GM18508 (cell line): Measurements from ENCODE around the gene SPEF2.

Experiments used
- ATAC-seq: cut with Tn5 transposase; IDR thresholded peaks from one replicate; pipeline ENCODE4 v1.9.1; 2021; ENCODE audit warnings: moderate number of reproducible peaks; ENCODE audit not compliant: insufficient read depth, unreplicated experiment

Gene SPEF2

DNA sequence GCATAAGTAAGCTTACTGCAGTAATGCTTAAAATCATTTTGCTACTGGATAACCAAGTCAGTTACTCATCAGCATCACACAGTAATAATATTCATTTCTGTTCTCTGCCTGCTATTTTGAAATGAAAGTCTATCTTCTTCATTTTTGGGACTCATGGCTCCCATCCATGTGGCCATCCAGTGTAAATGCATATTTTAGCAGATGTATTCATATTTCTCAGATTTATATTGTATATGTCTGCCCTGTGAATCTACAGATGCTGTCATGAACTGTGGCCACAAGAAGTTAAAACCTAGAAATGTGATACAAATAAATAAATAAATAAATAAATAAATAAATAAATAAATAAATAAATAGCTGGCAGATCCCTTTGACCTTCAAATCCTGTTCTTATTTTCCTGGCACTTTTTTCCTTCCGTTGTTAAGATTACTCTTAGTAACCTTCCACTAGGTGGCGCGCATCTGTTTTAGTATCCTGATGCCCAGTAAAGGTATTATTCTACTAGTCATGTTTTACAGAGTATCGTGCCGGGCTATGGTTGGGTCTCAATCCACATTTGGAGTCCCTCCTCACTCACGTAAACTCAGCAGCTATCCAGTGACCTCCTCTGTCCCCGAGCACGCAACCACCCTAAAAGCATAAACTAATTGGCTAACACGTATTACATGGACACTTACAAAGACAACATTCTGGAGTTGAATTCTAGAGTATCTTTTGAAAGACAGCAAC lies 159.9 kb downstream of the SPEF2 start:
- ATAC-seq: no peak

DNA sequence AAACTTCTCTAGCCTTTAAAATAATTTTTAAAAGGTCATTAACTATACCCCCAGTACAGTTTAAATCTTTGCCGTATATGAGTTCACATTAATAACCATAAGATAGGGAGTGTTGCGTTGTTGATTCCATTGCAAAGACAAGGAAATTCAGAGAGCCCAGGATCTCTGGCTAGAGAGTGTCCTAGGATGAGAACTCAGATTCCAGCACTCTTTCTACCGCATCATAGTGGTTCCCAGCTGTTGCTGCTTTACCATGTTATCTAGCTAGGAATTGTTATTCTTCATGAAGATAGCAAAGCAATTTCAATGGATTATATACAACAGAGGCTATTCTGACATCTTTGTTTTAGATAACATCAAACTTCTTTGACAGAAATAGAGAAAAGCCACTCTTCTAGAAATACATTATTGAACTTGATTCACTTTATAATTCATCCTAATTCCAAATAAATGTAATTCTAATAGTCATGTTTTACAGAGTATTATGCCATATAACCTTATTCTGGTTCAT lies 160.7 kb downstream of the SPEF2 start:
- ATAC-seq: no peak

DNA sequence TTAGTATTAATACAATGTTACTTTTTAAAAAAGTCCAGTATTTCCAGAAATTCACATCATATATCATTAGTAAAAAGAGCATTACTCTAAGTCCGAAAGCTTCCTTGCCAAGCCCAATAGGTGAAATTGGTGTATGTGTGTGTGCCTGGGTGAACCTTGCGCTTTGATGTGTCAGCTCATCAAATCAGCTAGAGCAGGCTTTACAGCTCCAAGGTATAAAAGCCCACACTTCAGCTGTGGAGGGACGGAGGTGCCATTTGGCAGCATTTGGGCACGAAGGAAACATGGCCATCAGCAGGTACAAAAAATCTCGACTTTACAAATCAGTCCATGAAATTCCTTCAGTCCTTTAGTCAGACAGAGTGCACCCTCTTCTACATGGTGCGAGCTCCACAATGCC lies 162.6 kb downstream of the SPEF2 start:
- ATAC-seq: no peak

DNA sequence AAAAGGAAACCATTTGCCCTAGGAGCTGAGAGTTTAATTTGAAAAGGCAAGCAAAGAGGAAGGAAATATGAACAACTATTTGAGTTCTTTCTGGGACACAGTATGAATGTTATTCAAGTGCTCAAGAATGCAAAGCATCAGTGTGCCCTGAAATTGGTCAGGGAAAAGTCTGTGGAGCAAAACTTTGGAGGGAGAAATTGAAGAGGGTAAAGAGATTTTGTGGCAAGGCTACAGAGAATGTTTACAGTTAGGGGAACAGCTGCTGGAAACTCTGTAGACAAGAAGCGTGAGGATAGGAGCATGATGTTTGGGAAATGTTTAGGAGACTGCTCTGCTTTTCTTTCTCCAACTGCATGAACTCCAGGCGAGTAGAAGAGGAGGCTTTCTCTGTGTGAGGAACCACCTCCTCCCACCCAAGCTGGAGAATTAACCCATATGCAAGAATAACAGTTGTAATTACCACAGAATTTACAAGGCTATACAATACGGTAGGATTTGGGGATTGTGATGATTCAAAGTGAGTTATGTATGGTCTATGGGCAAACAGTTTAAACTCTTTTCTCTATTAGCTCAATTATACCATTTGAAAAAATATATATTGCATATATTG lies 163.6 kb downstream of the SPEF2 start:
- ATAC-seq: no peak

DNA sequence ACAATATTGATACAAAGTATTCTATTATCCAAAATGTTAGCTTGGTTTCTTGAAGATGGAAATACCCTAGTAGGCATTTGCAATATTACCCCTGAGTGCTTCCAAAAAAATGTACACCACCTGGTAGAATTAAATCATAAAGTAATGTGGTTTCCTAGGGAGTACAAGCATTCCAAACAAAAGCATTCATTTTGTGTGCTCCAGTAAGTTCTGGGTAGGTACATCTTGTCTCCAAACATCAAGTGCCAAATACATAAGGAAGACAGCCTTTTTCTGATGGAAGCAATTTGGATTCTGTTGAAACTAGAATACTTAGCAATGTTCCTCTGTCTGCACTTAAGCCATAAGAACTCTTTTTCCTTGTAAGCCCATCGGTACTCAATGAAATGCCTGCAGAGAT lies 165.9 kb downstream of the SPEF2 start:
- no peak for ATAC-seq

DNA sequence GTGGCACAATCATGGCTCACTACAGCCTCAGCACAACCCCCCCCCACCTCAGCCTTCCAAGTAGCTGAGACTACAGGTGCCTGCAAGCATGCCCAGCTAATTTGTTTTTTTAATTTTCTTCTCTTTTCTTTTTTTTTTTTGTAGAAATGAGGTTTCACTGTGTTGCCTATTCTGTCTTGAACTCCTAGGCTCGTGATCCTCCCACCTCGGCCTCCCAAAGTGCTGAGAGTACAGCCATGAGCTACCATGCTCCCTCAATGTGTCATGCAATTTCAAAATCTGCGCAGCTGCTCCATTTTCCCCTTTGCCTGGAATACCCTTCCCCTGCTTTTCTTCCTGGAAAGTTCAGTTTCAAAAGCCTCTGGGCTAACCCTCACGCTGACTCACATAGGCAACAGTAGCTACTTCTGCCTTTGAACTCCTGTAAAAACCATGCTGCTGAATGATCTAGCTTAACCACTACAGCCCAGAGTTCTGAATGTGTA lies 168.0 kb downstream of the SPEF2 start:
- ATAC-seq: no peak

DNA sequence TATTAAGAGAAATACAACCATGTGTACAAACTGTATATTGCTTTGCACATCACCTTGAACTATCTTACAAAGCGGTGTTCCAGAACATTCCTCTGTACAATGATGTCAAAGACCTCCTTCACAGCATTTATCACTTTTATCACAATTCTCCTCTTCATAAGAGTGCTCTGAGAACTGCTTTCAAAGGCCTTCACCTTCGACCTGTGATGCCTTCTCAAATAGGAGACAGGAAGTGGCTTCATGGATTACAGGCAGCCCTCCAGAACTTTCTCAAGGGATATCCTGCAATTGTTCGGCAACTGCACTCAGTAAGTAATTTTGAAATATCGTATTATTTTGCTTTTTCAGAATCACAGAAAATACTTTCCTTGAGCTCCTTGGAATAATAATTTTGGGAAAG lies 171.1 kb downstream of the SPEF2 start:
- ATAC-seq: no peak

DNA sequence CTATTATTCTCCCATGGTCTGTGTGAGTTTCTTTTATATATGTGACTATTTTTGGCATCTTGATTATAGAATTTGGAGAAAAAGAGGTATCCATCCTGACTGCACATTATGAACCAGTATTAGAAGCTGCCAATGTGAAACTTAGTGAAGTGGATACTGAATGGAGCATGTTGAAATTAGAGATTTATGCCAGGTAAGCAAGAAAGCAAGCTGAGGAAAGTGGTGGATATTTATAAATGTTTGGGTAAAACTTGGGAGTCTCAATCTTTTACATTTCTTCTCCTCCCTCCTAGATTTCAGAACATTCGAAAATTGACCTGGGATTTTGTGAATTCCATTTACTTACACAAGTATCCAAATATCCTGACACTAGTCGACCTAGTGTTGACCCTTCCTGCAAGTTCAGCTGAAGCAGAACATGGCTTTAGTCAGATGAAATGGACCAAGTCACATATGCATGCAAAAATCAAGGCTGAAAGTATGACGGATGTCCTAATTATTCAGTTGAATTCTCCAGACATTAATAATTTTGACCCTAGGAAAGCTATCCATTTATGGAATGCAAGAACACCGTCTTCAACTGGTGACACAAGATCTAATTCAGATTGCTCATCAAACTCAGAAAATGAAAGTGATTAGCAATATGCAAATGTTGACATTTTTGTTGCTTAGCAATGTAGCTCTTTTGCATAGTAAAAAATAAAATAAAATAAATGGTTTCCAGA lies 172.2 kb downstream of the SPEF2 start:
- no peak for ATAC-seq

DNA sequence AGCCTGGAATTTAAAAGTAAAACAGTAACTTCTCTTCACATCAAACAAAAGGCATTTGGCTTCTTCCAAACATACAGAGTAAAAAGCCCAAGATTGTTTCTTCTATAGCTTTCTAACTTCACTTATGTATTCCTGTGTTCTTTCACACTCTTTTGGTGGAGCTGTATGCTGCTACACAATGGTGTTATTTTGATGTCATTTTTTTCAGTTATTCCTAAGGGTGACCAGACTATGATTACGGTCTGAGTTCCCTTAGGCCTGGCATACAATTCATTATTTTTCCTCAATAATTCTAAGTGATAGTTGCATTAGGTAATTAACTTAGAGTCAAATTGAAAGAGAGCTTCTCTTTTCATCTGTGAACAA lies 172.8 kb downstream of the SPEF2 start:
- ATAC-seq: no peak

DNA sequence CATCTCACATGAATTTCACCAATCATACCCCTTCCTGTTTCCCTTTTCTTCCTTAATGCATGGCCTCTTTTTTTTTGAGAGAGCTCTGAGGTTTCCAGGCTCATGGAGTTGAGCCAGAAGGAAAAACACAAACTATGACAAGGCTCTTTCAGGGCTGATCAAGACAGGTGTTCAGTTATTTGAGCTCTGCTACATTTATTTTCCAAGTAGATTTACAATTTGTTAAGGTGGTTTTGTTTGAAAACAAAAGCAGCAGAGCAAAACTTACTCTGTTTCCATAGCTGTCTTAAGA lies 176.6 kb downstream of the SPEF2 start:
- no peak for ATAC-seq

DNA sequence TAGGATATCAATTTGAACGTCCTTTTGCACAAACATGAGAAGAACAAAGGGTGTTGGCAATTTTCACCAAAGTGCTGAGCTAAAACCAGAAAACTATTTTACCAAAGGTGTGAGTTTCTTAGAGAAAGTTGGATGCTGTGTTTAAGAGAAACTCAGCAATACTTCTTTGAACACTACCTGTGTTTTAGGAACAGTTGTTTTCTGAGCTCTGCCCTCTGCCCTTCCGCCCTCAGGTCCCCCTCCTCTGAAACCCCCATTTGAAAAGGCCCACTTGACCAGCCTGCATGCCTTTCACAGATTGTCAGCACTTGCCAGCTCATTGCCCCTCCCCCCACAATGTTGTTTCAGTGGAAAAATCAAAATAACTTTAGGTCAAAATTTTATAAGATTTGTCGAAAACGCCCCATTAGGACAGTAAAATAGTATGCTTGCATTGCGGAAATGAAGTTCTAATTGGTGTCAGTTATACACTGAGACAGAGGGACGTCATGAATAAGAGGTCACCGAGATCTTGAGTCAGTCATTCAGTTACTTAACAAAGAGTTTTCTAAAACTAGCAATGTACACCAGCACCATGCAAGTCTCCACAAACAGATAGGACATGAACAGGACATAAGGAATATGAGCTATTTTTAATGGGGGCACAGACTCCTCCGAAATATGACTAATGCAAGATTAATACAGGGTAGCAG lies 177.2 kb downstream of the SPEF2 start:
- no peak for ATAC-seq

DNA sequence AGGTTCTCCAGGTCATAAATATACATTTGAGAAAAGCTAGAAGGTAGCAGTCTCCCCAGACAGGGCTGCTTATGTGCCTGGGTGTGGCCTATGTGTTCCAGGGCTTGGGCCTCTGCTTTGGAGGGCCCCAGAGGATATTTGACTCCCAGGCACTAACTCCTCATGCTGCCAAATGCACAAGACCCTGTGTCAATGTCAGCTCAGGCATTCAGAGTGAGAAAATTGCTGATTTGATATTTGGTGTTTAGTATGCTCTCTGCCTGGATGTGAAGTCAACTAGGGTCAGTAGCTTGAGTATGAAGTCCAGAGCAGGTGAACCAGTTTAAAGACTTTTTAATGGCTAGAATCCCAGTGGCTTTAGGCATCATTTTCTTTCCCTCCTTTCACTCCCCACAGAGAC lies 181.5 kb downstream of the SPEF2 start:
- ATAC-seq: no peak

DNA sequence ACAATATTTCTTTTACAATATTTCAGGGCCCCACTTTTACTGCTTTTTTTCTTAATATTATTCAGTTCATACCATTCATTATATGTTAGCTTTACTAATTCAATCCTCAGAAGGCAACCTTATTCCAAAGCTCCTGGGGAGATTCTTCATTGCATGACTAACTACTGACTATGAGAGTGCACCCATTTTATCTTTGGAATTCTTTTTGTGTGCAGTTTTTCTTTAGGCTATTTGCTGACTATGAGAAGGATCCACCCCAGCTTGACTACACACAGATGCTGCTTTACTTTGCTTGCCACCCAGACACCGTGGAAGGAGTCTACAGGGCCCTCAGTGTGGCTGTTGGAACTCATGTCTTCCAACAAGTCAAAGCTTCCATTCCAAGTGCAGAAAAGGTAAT lies 182.1 kb downstream of the SPEF2 start:
- no peak for ATAC-seq

DNA sequence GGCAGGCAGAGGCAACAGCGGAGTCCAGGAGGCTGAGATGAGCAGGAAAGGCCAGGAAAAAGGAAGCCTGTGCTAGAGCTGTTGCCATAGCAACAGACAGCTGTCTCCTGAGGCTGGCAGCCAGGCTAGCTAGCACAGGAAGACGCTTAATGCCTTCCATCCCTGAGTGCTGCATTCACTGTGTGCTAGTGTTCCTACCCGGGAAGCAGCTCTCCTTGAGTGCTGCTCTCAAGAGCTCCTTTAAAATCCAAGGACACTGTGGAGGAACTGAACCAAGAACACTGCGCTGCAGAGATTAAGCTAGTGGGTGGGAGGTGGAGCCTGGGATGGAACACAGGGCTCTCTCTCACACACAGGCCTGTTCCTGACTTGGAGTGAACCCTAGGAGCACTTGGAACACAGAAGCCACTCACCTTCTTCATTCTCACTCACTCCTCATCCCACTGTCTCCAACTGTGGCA lies 185.6 kb downstream of the SPEF2 start:
- no peak for ATAC-seq

DNA sequence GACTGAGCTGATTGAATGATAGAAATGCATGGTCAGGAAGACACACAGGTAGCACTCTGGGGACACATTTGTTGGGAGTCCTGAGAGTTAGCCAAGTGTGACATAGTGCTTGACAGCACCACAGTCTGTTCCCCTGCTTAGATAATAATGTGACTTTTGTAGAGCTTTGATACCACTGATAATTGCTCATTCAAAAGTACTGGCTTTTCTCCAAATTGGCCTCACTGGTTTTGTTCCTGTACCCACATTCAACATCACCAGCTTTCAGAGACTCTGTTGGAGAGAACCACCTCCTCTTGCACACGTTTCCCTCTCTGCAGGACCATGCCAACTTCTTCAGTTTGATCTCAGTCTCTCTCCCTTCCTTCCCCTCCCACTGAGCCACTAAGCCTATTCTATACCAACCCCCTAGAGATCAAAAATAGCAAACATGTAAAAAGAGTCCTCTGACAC lies 186.6 kb downstream of the SPEF2 start:
- no peak for ATAC-seq

DNA sequence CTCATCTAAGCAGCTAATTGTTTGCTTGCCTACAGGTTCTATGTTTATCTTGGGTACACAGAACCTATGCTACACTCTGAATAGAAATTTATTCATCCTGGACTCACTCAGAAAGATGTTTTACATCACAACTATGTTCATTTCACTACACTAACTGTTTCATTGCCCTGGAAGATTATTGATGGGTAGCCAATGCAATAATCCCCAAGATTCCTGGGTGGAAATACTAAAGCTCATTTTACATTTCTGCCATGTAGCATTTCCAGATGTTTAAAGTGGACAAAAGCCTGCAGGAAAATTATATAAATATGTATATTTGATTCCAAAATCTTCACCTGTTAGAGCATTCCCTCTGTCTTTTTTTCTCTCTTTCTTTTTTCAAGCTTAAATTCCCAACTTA lies 187.2 kb downstream of the SPEF2 start:
- ATAC-seq: no peak

DNA sequence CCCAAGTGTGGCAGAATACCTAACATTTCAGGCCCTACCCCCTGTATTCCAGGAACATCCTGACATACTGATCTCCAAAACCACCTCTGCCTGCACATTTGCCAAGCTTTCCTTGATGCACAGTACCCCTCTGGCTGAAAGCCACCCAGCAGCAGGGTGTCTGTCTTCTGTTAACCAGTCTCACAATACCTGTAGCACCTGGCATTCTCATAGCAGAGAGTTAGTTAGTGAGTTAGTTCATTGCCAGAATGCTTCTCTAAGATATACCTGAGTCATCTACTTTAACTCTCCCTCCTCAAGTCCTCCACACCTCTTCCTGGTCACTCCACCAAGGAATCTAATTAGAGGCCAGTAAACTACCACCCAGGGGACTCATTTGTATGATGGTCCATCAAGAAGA lies 192.9 kb downstream of the SPEF2 start:
- ATAC-seq: no peak

DNA sequence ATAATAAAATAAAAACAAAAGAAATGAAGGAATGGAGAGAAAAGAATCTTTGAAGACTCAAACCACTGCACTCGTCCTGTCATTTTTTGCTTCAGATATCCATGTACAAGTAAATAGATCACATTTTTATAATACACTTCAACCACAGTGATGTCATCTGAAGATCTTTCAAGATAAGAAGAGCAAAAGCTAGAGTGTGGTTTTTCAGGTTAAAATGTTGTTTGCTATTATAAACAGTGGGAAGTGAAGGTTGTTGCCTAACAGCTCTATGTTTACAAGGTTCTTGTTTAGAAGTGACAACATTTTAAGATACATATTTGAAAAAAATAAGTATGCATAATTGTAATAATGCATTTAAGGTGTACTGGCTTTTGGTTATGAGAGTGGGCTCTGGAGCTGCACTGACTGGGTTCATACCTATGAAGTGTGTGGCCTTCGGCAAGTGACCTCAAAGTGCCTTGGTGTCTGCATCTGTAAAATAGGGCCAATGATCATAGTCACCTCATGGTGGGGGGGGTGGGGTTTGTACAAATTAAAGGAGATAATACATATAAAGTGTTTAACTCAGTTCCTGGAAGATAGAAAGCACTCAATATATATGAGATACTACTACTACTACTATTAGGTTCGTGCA lies 193.6 kb downstream of the SPEF2 start:
- no peak for ATAC-seq

DNA sequence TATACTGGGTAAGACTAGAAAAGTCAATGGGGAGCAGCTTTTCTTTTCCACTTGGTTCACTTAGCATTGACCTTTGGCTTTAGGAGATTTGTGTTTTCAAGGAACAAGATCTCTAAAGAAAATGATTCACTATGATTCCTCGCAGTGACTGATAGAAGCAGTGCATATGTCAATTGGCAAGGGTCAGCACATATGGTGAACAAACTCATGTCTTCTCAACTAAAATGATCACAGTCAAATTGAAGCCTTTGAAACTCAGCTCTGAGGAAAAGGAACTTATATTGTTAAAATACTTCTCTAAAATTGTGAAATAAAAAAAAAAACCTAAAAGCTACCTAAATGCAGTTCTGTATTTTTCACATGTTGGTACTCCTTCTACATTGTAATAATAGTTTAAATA lies 195.9 kb downstream of the SPEF2 start:
- ATAC-seq: no peak
